ENCODE data around the gene SDC4.

SDC4 gene

GRCh38 chr20:45288376-45288775 is 59.8 kb downstream of the SDC4 start:
- Mint-ChIP-seq H3K9me3 (no peaks in the 10 kb centered on the region), H3K4me3 (no peak overlapping the region), H3K27me3 (ENCODE audit: low read depth, poor library complexity) (peaks cover 57% of the 10 kb centered on the region), H3K4me1 (peaks cover 21% of the 10 kb centered on the region), H3K36me3 (ENCODE audit: low read depth) (no peaks in the 10 kb centered on the region), H3K27ac (no peak overlapping the region)
- no peak for DNase-seq
- no peak for TF ChIP-seq CTCF (IDR thresholded peaks at IDR 0.05)

- no peak for TF ChIP-seq CTCF (IDR thresholded peaks at IDR 0.05)
- Mint-ChIP-seq H3K27me3 (ENCODE audit: low read depth, poor library complexity) (peaks cover 44% of the 10 kb centered on the region), H3K36me3 (ENCODE audit: low read depth) (no peaks in the 10 kb centered on the region), H3K9me3 (no peaks in the 10 kb centered on the region), H3K4me1 (no peaks in the 10 kb centered on the region), H3K27ac (no peak overlapping the region), H3K4me3 (no peak overlapping the region)
- DNase-seq = no peak
These were observed 64.6 kb downstream of the SDC4 start for GRCh38 chr20:45283551-45284057.

DNA sequence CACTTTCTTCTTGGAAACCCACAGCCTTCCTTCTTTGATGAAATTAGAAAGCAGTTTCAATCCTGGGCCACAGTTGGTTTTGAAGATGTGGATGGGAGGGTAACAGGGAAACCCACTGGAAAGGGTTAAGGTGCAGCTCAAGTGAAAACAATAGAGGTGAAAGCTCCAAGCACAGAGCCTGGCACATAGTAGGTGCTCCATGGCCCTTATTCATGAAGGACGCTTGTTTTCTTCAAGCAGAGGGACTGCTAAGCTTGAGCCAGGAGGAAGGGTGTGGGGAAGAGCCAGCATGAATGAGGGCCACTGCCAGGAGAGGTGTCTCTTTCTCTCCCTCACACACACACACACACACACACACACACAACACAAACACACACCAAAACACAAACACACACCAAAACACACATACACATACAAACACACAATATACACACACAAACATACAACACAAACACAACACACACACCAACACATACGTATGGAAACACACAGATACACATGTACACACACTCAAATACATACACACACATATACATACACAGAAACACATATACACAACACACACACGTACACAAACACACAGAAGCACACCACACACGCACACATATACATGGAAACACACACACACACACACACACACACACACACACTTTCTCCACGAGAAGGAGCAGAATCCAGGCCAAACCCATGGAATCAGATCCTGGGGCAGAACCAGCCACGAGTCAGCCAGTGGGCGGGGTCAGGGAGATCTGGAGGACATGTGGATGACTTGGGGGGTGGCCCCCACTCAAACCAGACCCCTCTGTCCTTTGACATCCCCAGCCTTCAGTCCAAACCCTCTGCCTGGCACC is 65.3 kb downstream of the SDC4 start:
- Mint-ChIP-seq H3K36me3 (ENCODE audit: low read depth) (no peaks in the 10 kb centered on the region), H3K27me3 (ENCODE audit: low read depth, poor library complexity) (peaks cover 43% of the 10 kb centered on the region), H3K9me3 (no peaks in the 10 kb centered on the region), H3K27ac (no peak overlapping the region), H3K4me1 (no peaks in the 10 kb centered on the region), H3K4me3 (no peak overlapping the region)
- DNase-seq = no peak
- TF ChIP-seq CTCF (IDR thresholded peaks at IDR 0.05) = no peak

- no peak overlapping the region for H3K4me3 Mint-ChIP-seq
- H3K4me1 Mint-ChIP-seq = no peaks in the 10 kb centered on the region
- H3K27ac Mint-ChIP-seq = no peak overlapping the region
- H3K36me3 Mint-ChIP-seq (ENCODE audit: low read depth) = no peaks in the 10 kb centered on the region
- DNase-seq = no peak
- H3K9me3 Mint-ChIP-seq = no peaks in the 10 kb centered on the region
- no peak for TF ChIP-seq CTCF (IDR thresholded peaks at IDR 0.05)
- peaks cover 41% of the 10 kb centered on the region for H3K27me3 Mint-ChIP-seq (ENCODE audit: low read depth, poor library complexity)
These were observed 68.2 kb downstream of the SDC4 start for GRCh38 chr20:45279992-45280391.

- TF ChIP-seq CTCF (IDR thresholded peaks at IDR 0.05) = no peak
- Mint-ChIP-seq H3K9me3 (no peaks in the 10 kb centered on the region), H3K27me3 (ENCODE audit: low read depth, poor library complexity) (peaks cover 30% of the 10 kb centered on the region), H3K4me3 (no peak overlapping the region), H3K4me1 (no peaks in the 10 kb centered on the region), H3K27ac (no peak overlapping the region), H3K36me3 (ENCODE audit: low read depth) (no peaks in the 10 kb centered on the region)
- no peak for DNase-seq
These were observed 72.9 kb downstream of the SDC4 start for GRCh38 chr20:45275338-45275737.

Data from nephron progenitor cell (in vitro differentiated cells).